HTERT RPE-1 (cell line): ENCODE data around the gene APBB2.
"Not testable (repeated sequence)": the region's sequence is repeated elsewhere in the genome, so short reads cannot be mapped to it uniquely, and the experiment has no call there.

Experiments
- in situ Hi-C: fragments of 300-500 bp; cut with MboI; formaldehyde crosslinking; loops from 4 replicates; pipeline ENCODE4 v1.14.3; 2020; ENCODE audit warnings: low sequenced_read_pairs

Gene APBB2

DNA sequence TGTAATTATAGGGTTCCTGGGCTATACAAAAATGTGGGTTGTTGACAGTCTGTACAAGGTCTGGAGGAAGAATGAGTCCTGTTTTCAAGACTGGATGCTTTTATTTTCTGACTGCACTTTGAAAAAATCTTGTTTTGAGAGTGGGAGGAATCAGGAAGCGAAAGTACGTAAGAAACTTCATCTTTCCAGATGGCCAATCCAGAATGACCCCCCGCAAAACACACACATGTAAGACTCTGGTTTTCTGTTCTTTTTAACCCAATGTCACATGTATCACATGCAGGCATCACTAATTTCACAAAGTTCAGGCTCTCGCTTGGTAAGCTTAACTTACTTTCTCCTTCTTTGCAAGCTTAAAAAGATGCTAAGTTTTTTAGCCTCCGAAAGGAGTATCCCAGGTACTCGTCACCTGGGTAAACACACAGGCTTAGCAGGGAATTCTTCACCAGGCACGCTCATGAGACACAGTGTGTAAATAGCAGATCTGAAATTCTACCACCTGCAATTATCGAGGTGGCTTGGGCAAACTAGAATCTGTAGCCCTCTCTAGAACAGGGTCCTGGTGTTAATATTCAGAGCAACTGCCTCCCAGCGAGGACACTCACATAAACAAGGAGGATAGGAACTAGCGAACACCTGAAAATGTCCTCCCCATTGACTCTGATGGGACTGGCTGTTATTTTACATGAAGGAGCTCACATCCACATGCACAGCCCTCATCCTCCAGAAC is 373.9 kb downstream of the APBB2 start:
- in situ Hi-C loops: no loop called here

GRCh38 chr4:40838742-40839141 is 375.6 kb downstream of the APBB2 start:
- in situ Hi-C loops: no loop called here

- in situ Hi-C loops: no loop called here
These were observed 377.1 kb downstream of the APBB2 start for GRCh38 chr4:40837094-40837870.

GRCh38 chr4:40833212-40833611 is 381.1 kb downstream of the APBB2 start:
- in situ Hi-C loops: no loop called here

GRCh38 chr4:40832175-40832574 is 382.2 kb downstream of the APBB2 start:
- in situ Hi-C loops: no loop called here

DNA sequence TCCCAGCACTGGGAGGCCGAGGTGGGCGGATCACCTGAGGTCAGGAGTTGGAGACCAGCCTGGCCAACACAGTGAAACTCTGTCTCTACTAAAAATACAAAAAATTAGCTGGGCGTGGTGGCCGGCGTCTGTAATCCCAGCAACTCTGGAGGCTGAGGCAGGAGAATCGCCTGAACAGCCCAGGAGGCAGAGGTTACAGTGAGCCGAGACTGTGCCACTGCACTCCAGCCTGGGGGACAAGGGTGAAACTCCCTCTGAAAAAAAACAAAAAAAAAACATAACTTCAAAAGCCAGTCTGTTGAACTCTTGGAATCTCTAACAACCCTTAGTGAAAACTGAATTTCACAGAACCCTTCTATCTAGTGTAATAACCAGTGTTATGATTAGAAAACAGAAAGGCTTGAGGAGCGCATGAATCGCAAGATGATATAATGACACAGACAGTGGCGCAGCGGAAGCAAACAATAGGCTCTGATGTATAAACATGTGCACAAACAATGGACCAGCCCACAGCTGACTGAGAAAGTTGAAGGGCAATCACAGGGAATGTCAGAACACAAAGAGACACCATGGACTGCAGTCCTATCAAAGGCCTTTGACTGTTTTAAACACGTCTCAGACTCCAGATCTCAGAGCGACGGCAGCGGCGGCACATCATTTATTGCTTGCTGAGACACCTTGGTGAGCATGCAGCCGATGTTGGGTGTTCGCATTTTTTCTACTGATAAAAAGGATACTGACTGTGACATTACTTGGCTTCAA is 383.0 kb downstream of the APBB2 start:
- in situ Hi-C loops: no loop called here

GRCh38 chr4:40829586-40829985 is 384.8 kb downstream of the APBB2 start:
- in situ Hi-C loops: no loop called here

DNA sequence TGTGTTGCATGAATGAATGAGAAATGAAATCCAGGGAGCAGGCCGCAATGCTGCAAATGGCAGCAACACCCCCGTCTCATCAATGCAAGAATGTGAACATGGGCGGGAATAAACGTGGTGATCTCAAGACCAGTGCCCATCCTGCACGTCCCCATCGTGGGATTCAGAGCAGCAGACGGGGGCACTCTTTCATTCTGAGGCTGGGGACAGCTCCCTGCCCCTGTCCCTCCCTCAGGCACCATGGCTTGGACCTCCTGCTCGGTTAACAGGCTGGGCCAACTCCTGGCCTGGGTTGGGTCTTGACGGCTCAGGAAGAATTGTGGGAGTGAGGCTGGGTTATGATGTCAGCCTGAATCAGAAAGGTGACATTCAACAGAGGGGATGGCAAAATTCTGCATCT is 385.7 kb downstream of the APBB2 start:
- in situ Hi-C loops: no loop called here

- in situ Hi-C loops: no loop called here
These were observed 386.6 kb downstream of the APBB2 start for GRCh38 chr4:40827758-40828157.

GRCh38 chr4:40826821-40827220 is 387.5 kb downstream of the APBB2 start:
- in situ Hi-C loops: no loop called here

GRCh38 chr4:40825014-40825838 is 389.1 kb downstream of the APBB2 start:
- in situ Hi-C loops: no loop called here

GRCh38 chr4:40822420-40823166 is 391.7 kb downstream of the APBB2 start:
- in situ Hi-C loops: no loop called here

- in situ Hi-C loops: no loop called here
These were observed 394.2 kb downstream of the APBB2 start for GRCh38 chr4:40820101-40820500.

DNA sequence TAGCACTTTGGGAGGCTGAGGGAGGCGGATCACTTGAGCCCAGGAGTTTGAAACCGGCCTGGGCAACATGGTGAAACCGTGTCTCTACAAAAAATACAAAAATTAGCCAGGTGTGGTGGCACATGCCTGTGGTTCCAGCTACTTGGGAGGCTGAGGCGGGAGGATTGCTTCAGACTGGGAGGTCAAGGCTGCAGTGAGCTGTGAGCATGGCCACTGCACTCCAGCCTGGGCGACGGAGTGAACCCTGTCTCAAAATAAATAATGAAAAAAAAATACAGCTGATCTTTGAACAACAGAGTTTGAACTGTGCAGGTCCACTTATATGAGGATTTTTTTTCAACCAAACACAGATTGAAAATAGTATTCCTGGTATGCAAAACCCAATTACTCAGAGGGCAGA is 397.2 kb downstream of the APBB2 start:
- in situ Hi-C loops: not testable (repeated sequence)

GRCh38 chr4:40812856-40813255 is 401.5 kb downstream of the APBB2 start:
- in situ Hi-C loops: no loop called here

- in situ Hi-C loops: no loop called here
These were observed 402.0 kb downstream of the APBB2 start for GRCh38 chr4:40812386-40812785.

GRCh38 chr4:40811956-40812355 is 402.4 kb downstream of the APBB2 start:
- in situ Hi-C loops: no loop called here

GRCh38 chr4:40808926-40809457 is 405.4 kb downstream of the APBB2 start:
- in situ Hi-C loops: no loop called here

- in situ Hi-C loops: no loop called here
These were observed 409.7 kb downstream of the APBB2 start for GRCh38 chr4:40804598-40804997.

- in situ Hi-C loops: no loop called here
These were observed 414.3 kb downstream of the APBB2 start for GRCh38 chr4:40800064-40800463.
